H1 (cell line): Measurements from ENCODE around the gene NBL1. TPM values are rescaled to one million over a fixed set of nuclear protein-coding genes. Genes with fewer than 3 reads are reported as not detected.

Experiments
- CTCF ChIA-PET: fragments of 300-600 bp; sonication (Branson Sonifier 250); formaldehyde crosslinking; loops from one replicate; lab custom pipeline; 2021; ENCODE audit not compliant: partially characterized antibody; lab: Charles Lee
- POLR2A ChIA-PET: fragments of 300-600 bp; sonication (Branson Sonifier 250); formaldehyde crosslinking; loops from one replicate; lab custom pipeline; 2021; ENCODE audit warnings: inconsistent platforms; ENCODE audit not compliant: partially characterized antibody; lab: Charles Lee
- DNase-seq, 2 experiments: peaks; one replicate each; pipeline versions ENCODE4 v3.0.0 to v3.0.0-alpha.2; 2010 to 2022; ENCODE audit warnings: low spot score in 2 of 2, low read depth in 1 of 2, mixed read lengths in 1 of 2
- FAIRE-seq: peaks from 2 replicates; lab custom pipeline; 2011; peaks lifted over from hg19 to GRCh38; lab: Jason Lieb, UNC
- H2AFZ ChIP-seq: 2 replicates; pipeline ENCODE4 v1.8.1; 2012; ENCODE audit warnings: low read length, inconsistent platforms
- H2AK5ac ChIP-seq: 2 replicates; pipeline ENCODE4 v1.6.1; 2013; ENCODE audit warnings: low read depth, low read length
- H2BK120ac ChIP-seq: replicated peaks from 2 replicates; pipeline ENCODE3; 2013; ENCODE audit warnings: low read depth, low read length, inconsistent platforms
- H2BK12ac ChIP-seq: 2 replicates; pipeline ENCODE4 v1.6.1; 2013; ENCODE audit warnings: low read depth, low read length
- H2BK15ac ChIP-seq: 2 replicates; pipeline ENCODE4 v1.6.1; 2013; ENCODE audit warnings: low read length
- H2BK20ac ChIP-seq: 2 replicates; pipeline ENCODE4 v1.6.1; 2013; ENCODE audit warnings: low read length
- H2BK5ac ChIP-seq: 2 replicates; pipeline ENCODE4 v1.6.1; 2013; ENCODE audit warnings: low read depth, low read length
- H3K14ac ChIP-seq: 2 replicates; pipeline ENCODE4 v1.6.1; 2013; ENCODE audit warnings: inconsistent platforms; ENCODE audit not compliant: insufficient read length
- H3K18ac ChIP-seq: 2 replicates; pipeline ENCODE4 v1.6.1; 2013; ENCODE audit warnings: low read length; ENCODE audit errors: extremely low read depth
- H3K23ac ChIP-seq: 2 replicates; pipeline ENCODE4 v1.6.1; 2013; ENCODE audit warnings: inconsistent platforms; ENCODE audit not compliant: insufficient read length
- H3K23me2 ChIP-seq: 2 replicates; pipeline ENCODE4 v1.6.1; 2013; ENCODE audit warnings: low read depth, low read length
- H3K27ac ChIP-seq: 2 replicates; pipeline ENCODE4 v1.6.1; 2011; ENCODE audit warnings: low read depth, low read length, inconsistent platforms
- H3K27me3 ChIP-seq, 4 experiments: replicated peaks in 1 of 4; 1 replicate in 1 of 4; 2 replicates in 3 of 4; pipeline versions ENCODE4 v1.6.1 to v1.8.1; 2011 to 2013; ENCODE audit warnings: low read length in 3 of 4, mild to moderate bottlenecking in 3 of 4, inconsistent platforms in 2 of 4, mixed read lengths in 2 of 4, moderate library complexity in 1 of 4; ENCODE audit not compliant: control insufficient read depth in 3 of 4, insufficient read depth in 3 of 4; ENCODE audit errors: extremely low read depth in 1 of 4
- H3K36me3 ChIP-seq, 4 experiments: 2 replicates each; pipeline versions ENCODE4 v1.6.1 to v1.8.1; 2011 to 2013; ENCODE audit warnings: mild to moderate bottlenecking in 4 of 4, low read length in 3 of 4, moderate library complexity in 2 of 4, control low read depth in 1 of 4, inconsistent platforms in 1 of 4; ENCODE audit not compliant: insufficient read depth in 4 of 4, control insufficient read depth in 2 of 4
- H3K4ac ChIP-seq: replicated peaks from 2 replicates; pipeline ENCODE3; 2013; ENCODE audit warnings: low read length, low read depth, mixed read lengths, inconsistent platforms; ENCODE audit not compliant: insufficient read length
- H3K4me1 ChIP-seq, 4 experiments: replicated peaks in 1 of 4; 1 replicate in 1 of 4; 2 replicates in 3 of 4; pipeline versions ENCODE4 v1.6.1 to v1.8.1; 2011 to 2013; ENCODE audit warnings: low read length in 3 of 4, inconsistent platforms in 2 of 4, mixed read lengths in 1 of 4; ENCODE audit not compliant: insufficient read depth in 4 of 4, control insufficient read depth in 3 of 4
- H3K4me2 ChIP-seq, 2 experiments: 2 replicates each; pipeline versions ENCODE4 v1.6.1 to v1.8.1; 2011 to 2013; ENCODE audit warnings: low read depth in 2 of 2, low read length in 2 of 2, control low read depth in 1 of 2, inconsistent platforms in 1 of 2, mild to moderate bottlenecking in 1 of 2; ENCODE audit not compliant: insufficient read depth in 1 of 2
- H3K4me3 ChIP-seq, 4 experiments: fragments of 200-600, 300-600 bp in 1 of 4; sonication (generic), shearing (Covaris generic), sonication (Bioruptor Twin) in 1 of 4; 2 replicates each; pipeline versions ENCODE4 v1.5.1 to v1.8.1; 2011 to 2016; ENCODE audit warnings: low read length in 4 of 4, low read depth in 3 of 4, control low read depth in 2 of 4, inconsistent platforms in 2 of 4, mild to moderate bottlenecking in 2 of 4, mixed read lengths in 1 of 4, moderate library complexity in 1 of 4; ENCODE audit not compliant: insufficient read depth in 2 of 4; ENCODE audit errors: extremely low read depth in 1 of 4
- H3K56ac ChIP-seq: replicated peaks from 2 replicates; pipeline ENCODE3; 2013; ENCODE audit warnings: low read depth, mild to moderate bottlenecking, mixed read lengths, low read length, inconsistent platforms; ENCODE audit not compliant: insufficient read length
- H3K79me1 ChIP-seq: 2 replicates; pipeline ENCODE4 v1.6.1; 2013; ENCODE audit warnings: low read depth, low read length, control low read depth
- H3K79me2 ChIP-seq, 2 experiments: 2 replicates each; pipeline versions ENCODE4 v1.6.1 to v1.8.1; 2012 to 2013; ENCODE audit warnings: low read length in 2 of 2, mild to moderate bottlenecking in 2 of 2, inconsistent platforms in 1 of 2; ENCODE audit not compliant: insufficient read depth in 2 of 2, control insufficient read depth in 1 of 2
- H3K9ac ChIP-seq, 4 experiments: replicated peaks in 1 of 4; 1 replicate in 1 of 4; 2 replicates in 3 of 4; pipeline versions ENCODE4 v1.6.1 to v1.8.1; 2011 to 2013; ENCODE audit warnings: low read depth in 3 of 4, low read length in 3 of 4, control low read depth in 2 of 4, mild to moderate bottlenecking in 2 of 4, moderate library complexity in 2 of 4, inconsistent platforms in 1 of 4; ENCODE audit errors: extremely low read depth in 1 of 4
- H3K9me3 ChIP-seq, 2 experiments: 2 replicates each; pipeline versions ENCODE4 v1.6.1 to v1.8.1; 2012 to 2013; ENCODE audit warnings: mild to moderate bottlenecking in 2 of 2, moderate library complexity in 2 of 2, control low read depth in 1 of 2, inconsistent platforms in 1 of 2, low read depth in 1 of 2, low read length in 1 of 2, mixed read lengths in 1 of 2; ENCODE audit not compliant: insufficient read depth in 2 of 2
- H4K20me1 ChIP-seq, 2 experiments: replicated peaks in 1 of 2; 2 replicates each; pipeline versions ENCODE3 to v1.8.1; 2011 to 2013; ENCODE audit warnings: inconsistent platforms in 2 of 2, low read length in 2 of 2, mild to moderate bottlenecking in 1 of 2; ENCODE audit not compliant: insufficient read depth in 2 of 2, control insufficient read depth in 1 of 2
- H4K5ac ChIP-seq: 2 replicates; pipeline ENCODE4 v1.6.1; 2013; ENCODE audit warnings: low read length, low read depth, mixed read lengths, inconsistent platforms; ENCODE audit not compliant: insufficient read length
- H4K8ac ChIP-seq: 2 replicates; pipeline ENCODE4 v1.8.0; 2013; ENCODE audit warnings: mild to moderate bottlenecking, moderate library complexity, low read length, inconsistent platforms; ENCODE audit not compliant: insufficient read depth; ENCODE audit errors: extremely low read depth
- H4K91ac ChIP-seq: replicated peaks from 2 replicates; pipeline ENCODE3; 2013; ENCODE audit warnings: low read length, mixed read lengths, inconsistent platforms; ENCODE audit not compliant: insufficient read length
- CTCF ChIP-seq, 3 experiments: IDR thresholded peaks; 1 replicate in 2 of 3; 2 replicates in 1 of 3; pipeline versions ENCODE4 v1.5.1 to v1.6.1; 2011; ENCODE audit warnings: low read length in 3 of 3, mild to moderate bottlenecking in 3 of 3, inconsistent platforms in 2 of 3, low read depth in 1 of 3, moderate library complexity in 1 of 3; ENCODE audit not compliant: insufficient read depth in 1 of 3; ENCODE audit errors: control extremely low read depth in 1 of 3
- MAX ChIP-seq: IDR thresholded peaks from 2 replicates; pipeline ENCODE4 v1.6.1; 2012; ENCODE audit warnings: inconsistent platforms
- PHF8 ChIP-seq: fragments of 200-600 bp; sonication (generic); conservative IDR thresholded peaks from 2 replicates; pipeline ENCODE4 v1.7.1; 2012; ENCODE audit warnings: low read depth, mild to moderate bottlenecking, inconsistent platforms, low read length, moderate library complexity
- RFX5 ChIP-seq: IDR thresholded peaks from 2 replicates; pipeline ENCODE4 v1.6.1; 2011; ENCODE audit warnings: low read depth, low read length, improper control_type of control experiment, borderline replicate concordance
- SP4 ChIP-seq: IDR thresholded peaks from 2 replicates; pipeline ENCODE4 v1.6.1; 2012; ENCODE audit warnings: low read length, inconsistent platforms
- TAF1 ChIP-seq: IDR thresholded peaks from 2 replicates; pipeline ENCODE4 v1.6.1; 2011; ENCODE audit warnings: mild to moderate bottlenecking, low read depth, low read length
- TCF12 ChIP-seq: IDR thresholded peaks from 2 replicates; pipeline ENCODE4 v1.6.1; 2011; ENCODE audit warnings: low read depth, mild to moderate bottlenecking, low read length
- YY1 ChIP-seq: IDR thresholded peaks from 2 replicates; pipeline ENCODE4 v1.6.1; 2011; ENCODE audit warnings: low read depth, mild to moderate bottlenecking, low read length
- WGBS, 2 experiments: shearing (Covaris generic) in 1 of 2; methylation state at CpG; one replicate each; pipeline versions ENCODE4 v1.1.6 to v1.1.7; 2013 to 2015; ENCODE audit warnings: low lambda C conversion rate in 2 of 2, mixed read lengths in 2 of 2, inconsistent platforms in 1 of 2, low coverage in 1 of 2, missing lambda C conversion rate in 1 of 2; ENCODE audit not compliant: insufficient replicate concordance in 2 of 2, insufficient coverage in 1 of 2, insufficient read length in 1 of 2; ENCODE audit errors: extremely low coverage in 1 of 2, missing lambda C conversion rate in 1 of 2; 5-methylcytosine and 5-hydroxymethylcytosine counted together
- polyA plus RNA-seq, 7 experiments: library from polyadenylated mRNA; depleted of rRNA in 3 of 7; stranded (reverse) in 5 of 7; unstranded in 2 of 7; fragments of >200 nt in 5 of 7; fragments of 200-250 nt in 2 of 7; gene quantifications; 1 replicate in 5 of 7; 2 replicates in 1 of 7; 4 replicates in 1 of 7; pipeline versions ENCODE4 v1.2.1 to v1.2.3, GENCODE V29; 2011 to 2013; ENCODE audit warnings: missing spikeins in 2 of 7, mixed read lengths in 2 of 7
- total RNA-seq: library from RNA; stranded (reverse); fragmentation: NEBNext Ultra II Directional; extraction: Animal tissue kit (Norgen Biotek cat#: 25700); gene quantifications from 2 replicates; pipeline ENCODE4 v1.2.1, GENCODE V29; 2021

NBL1 gene
- total and polyA plus RNA-seq, 2 of the 8 experiments (the other 6 are each of a cell fraction or from before 2014, with no cell fraction given), result 8.7 to 9.7 TPM

DNA sequence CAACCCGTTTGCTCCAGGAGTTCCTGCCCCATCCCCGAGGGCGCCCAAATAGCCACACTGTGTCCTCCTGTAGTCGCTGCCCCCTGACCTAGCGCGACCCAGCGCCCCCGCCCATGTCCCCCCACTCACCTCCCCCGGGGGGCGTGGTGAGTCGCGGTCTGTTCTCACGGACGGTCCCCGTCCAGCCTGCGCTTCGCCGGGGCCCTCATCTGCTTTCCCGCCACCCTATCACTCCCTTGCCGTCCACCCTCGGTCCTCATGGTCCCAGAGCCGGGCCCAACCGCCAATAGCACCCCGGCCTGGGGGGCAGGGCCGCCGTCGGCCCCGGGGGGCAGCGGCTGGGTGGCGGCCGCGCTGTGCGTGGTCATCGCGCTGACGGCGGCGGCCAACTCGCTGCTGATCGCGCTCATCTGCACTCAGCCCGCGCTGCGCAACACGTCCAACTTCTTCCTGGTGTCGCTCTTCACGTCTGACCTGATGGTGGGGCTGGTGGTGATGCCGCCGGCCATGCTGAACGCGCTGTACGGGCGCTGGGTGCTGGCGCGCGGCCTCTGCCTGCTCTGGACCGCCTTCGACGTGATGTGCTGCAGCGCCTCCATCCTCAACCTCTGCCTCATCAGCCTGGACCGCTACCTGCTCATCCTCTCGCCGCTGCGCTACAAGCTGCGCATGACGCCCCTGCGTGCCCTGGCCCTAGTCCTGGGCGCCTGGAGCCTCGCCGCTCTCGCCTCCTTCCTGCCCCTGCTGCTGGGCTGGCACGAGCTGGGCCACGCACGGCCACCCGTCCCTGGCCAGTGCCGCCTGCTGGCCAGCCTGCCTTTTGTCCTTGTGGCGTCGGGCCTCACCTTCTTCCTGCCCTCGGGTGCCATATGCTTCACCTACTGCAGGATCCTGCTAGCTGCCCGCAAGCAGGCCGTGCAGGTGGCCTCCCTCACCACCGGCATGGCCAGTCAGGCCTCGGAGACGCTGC, 21.7 kb downstream of the NBL1 start:
- peak overlapping the region; percentile 62 to 77 for H3K4me2 ChIP-seq
- no peak overlapping the region for H3K56ac ChIP-seq
- no peak overlapping the region for H2AFZ ChIP-seq
- H3K18ac ChIP-seq, result peak overlapping the region; percentile 52; the same call in 1 of the 2 replicates
- H2BK12ac ChIP-seq, result no peak overlapping the region; the same call in 1 of the 2 replicates
- 33% methylated on average over 64 of the region's 84 CpGs; no CpG with 5 or more reads in 1 of the 2 experiments for WGBS, 2 experiments
- peak overlapping the region; percentile 32 to 67 (median 42) for H3K4me3 ChIP-seq
- no peak overlapping the region for H3K23ac ChIP-seq
- no peak overlapping the region for H2BK20ac ChIP-seq
- H3K36me3 ChIP-seq, result no peaks in the 10 kb centered on the region; a peak in 1 of 8 replicates
- H3K79me1 ChIP-seq, result no peaks in the 10 kb centered on the region; the same call in 1 of the 2 replicates
- peak; percentile 27 to 69 for DNase-seq
- no peaks in the 10 kb centered on the region for H3K9me3 ChIP-seq
- no peak overlapping the region for H2BK5ac ChIP-seq
- H4K91ac ChIP-seq, result no peak overlapping the region
- H2BK120ac ChIP-seq, result no peak overlapping the region
- H2AK5ac ChIP-seq, result no peak overlapping the region
- no peak for FAIRE-seq
- peaks cover 0 to 4% of the 10 kb centered on the region in 2 experiments for H4K20me1 ChIP-seq
- no peak overlapping the region for H3K9ac ChIP-seq
- no peak overlapping the region for H3K4ac ChIP-seq
- H4K8ac ChIP-seq, result no peak overlapping the region; the same call in 1 of the 2 replicates
- H3K27me3 ChIP-seq, result peaks cover 28 to 50% (median 40%) of the 10 kb centered on the region in 4 experiments
- ChIA-PET POLR2A (interaction anchor here (1.0 to 1.3 kb wide), 2 partner anchors 15 to 179 kb away, joined by 3 read pairs; no protein-coding TSS in a partner anchor), CTCF (interaction anchor here (0.7 to 4.2 kb wide), 5 partner anchors 10 to 179 kb away, joined by 3 to 28 read pairs (median 4); no protein-coding TSS in a partner anchor)
- no peak overlapping the region for H3K14ac ChIP-seq
- H4K5ac ChIP-seq, result no peak overlapping the region
- H3K23me2 ChIP-seq, result peaks cover 9% of the 10 kb centered on the region; the same call in 1 of the 2 replicates
- H2BK15ac ChIP-seq, result no peak overlapping the region
- no peaks in the 10 kb centered on the region; a peak in 3 of 7 replicates for H3K4me1 ChIP-seq
- H3K79me2 ChIP-seq, result no peaks in the 10 kb centered on the region
- no peak overlapping the region for H3K27ac ChIP-seq
- TF ChIP-seq YY1, result no peak; the same call in 1 of the 2 replicates
- TF ChIP-seq TCF12, result no peak
- no peak for TF ChIP-seq SP4
- TF ChIP-seq MAX, result peak; percentile 58
- TF ChIP-seq CTCF (IDR thresholded peaks at IDR 0.05; ENCODE audit: control extremely low read depth in 1 of 3, insufficient read depth in 1 of 3, low read depth in 1 of 3, low read length in 3 of 3), result peak; percentile 5 to 20 (median 10); a peak in 3 of 4 replicates
- no peak for TF ChIP-seq PHF8
- no peak for TF ChIP-seq RFX5
- no peak for TF ChIP-seq TAF1
